ENCODE data around the gene YAP1.
"Not testable (repeated sequence)": the region's sequence is repeated elsewhere in the genome, so short reads cannot be mapped to it uniquely, and the experiment has no call there.

YAP1 gene

GRCh38 chr11:102200325-102200724, 90.1 kb downstream of the YAP1 start:
- not testable (repeated sequence) for DNase-seq (ENCODE audit: low read depth)

GRCh38 chr11:102201776-102202175, 91.5 kb downstream of the YAP1 start:
- no peak for DNase-seq (ENCODE audit: low read depth)

GRCh38 chr11:102202972-102203371, 92.7 kb downstream of the YAP1 start:
- no peak for DNase-seq (ENCODE audit: low read depth)

GRCh38 chr11:102204174-102204573, 93.9 kb downstream of the YAP1 start:
- no peak for DNase-seq (ENCODE audit: low read depth)

GRCh38 chr11:102205805-102206204, 95.6 kb downstream of the YAP1 start:
- DNase-seq (ENCODE audit: low read depth) = no peak

GRCh38 chr11:102208835-102209234, 98.6 kb downstream of the YAP1 start:
- DNase-seq (ENCODE audit: low read depth) = no peak

- DNase-seq (ENCODE audit: low read depth) = no peak
These were observed 104.4 kb downstream of the YAP1 start for GRCh38 chr11:102214623-102215022.

- DNase-seq (ENCODE audit: low read depth) = no peak
These were observed 106.3 kb downstream of the YAP1 start for GRCh38 chr11:102216433-102217075.

GRCh38 chr11:102220728-102221467, 110.7 kb downstream of the YAP1 start:
- no peak for DNase-seq (ENCODE audit: low read depth)

GRCh38 chr11:102223859-102224258, 113.6 kb downstream of the YAP1 start:
- DNase-seq (ENCODE audit: low read depth) = no peak

- DNase-seq (ENCODE audit: low read depth) = no peak
These were observed 115.7 kb downstream of the YAP1 start for GRCh38 chr11:102225689-102226568.

GRCh38 chr11:102226702-102227490, 116.6 kb downstream of the YAP1 start:
- no peak for DNase-seq (ENCODE audit: low read depth)

GRCh38 chr11:102229510-102230123, 119.4 kb downstream of the YAP1 start:
- DNase-seq (ENCODE audit: low read depth) = no peak

GRCh38 chr11:102230186-102230585, 119.9 kb downstream of the YAP1 start:
- DNase-seq (ENCODE audit: low read depth) = no peak

- DNase-seq (ENCODE audit: low read depth) = no peak
These were observed 120.7 kb downstream of the YAP1 start for GRCh38 chr11:102230911-102231310.

GRCh38 chr11:102234779-102235439, 124.7 kb downstream of the YAP1 start:
- DNase-seq (ENCODE audit: low read depth) = no peak

- DNase-seq (ENCODE audit: low read depth) = no peak
These were observed 127.0 kb downstream of the YAP1 start for GRCh38 chr11:102237096-102237735.

- DNase-seq (ENCODE audit: low read depth) = no peak
These were observed 128.2 kb downstream of the YAP1 start for GRCh38 chr11:102238391-102238821.

GRCh38 chr11:102239448-102239847, 129.2 kb downstream of the YAP1 start:
- DNase-seq (ENCODE audit: low read depth) = no peak

GRCh38 chr11:102239911-102240310, 129.7 kb downstream of the YAP1 start:
- no peak for DNase-seq (ENCODE audit: low read depth)

All from stimulated activated CD8-positive, alpha-beta memory T cell treated with anti-CD3 and anti-CD28 coated beads, Interleukin-4, amount 100 ng/mL, for 24 hours (primary cell).